Transverse colon (tissue), 4 donors: ENCODE results near the gene PLK4.

Experiments used
- CTCF ChIP-seq, 5 experiments: fragments of 200-600 bp in 3 of 5; fragments of 450-650 bp in 2 of 5; sonication (generic) in 3 of 5; IDR thresholded peaks; 1 replicate in 2 of 5; 2 replicates in 3 of 5; pipeline ENCODE4 v1.5.1; 2016 to 2017; ENCODE audit warnings: antibody characterized with exemption in 5 of 5, inconsistent platforms in 3 of 5, mild to moderate bottlenecking in 2 of 5, moderate library complexity in 1 of 5
- EP300 ChIP-seq: sonication (generic); formaldehyde crosslinking; IDR thresholded peaks from one replicate; pipeline ENCODE4 v1.6.1; 2017; ENCODE audit warnings: antibody characterized with exemption, low read depth
- POLR2AphosphoS5 ChIP-seq, 3 donors: sonication (generic); formaldehyde crosslinking; IDR thresholded peaks; one replicate each; pipeline ENCODE4 v1.6.1; 2016; ENCODE audit warnings: antibody characterized with exemption in 3 of 3

- TF ChIP-seq POLR2AphosphoS5 (IDR thresholded peaks at IDR 0.05) (no peak), CTCF (IDR thresholded peaks at IDR 0.05) (no peak), EP300 (no peak)
These were observed 35.8 kb downstream of the PLK4 start for GRCh38 chr4:127916512-127916911.
